Measurements from ENCODE around the gene LASP1.

DNA sequence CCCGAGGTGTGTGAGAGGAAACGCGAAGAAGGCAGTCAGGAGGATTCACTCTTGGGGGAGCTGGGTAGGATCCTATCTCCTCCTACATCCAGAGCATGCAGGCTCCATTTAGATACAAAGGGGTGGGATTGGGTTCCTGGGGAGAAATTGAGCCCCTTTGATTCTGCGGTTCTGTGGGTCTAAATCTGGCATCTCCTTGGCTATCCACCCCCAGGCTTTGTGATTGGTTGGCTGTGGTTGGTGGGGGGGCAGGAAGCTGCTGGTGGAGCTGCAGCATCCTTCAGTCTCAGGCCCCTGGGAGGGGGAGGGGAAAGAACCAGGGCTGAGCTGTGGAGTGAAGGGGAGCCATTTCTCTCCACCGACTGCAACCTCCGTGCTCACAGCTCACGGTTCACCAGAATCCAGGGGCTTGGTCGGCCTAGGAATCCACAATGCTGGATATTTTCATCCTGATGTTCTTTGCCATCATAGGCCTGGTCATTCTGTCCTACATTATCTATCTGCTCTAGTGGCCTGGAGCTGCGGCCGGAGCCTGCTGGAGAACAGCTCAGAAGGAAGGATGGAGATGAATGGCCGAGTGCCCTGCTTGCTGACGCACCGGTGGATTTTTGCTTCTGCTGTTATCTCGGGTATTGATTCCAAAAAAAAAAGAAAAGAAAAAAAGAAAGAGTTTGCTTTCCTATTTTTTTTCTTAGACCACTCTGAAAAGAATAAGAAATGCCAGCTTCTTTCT lies 55.6 kb downstream of the LASP1 start, which contains the start of gene LASP1NB:
- TF ChIP-seq CTCF (optimal IDR thresholded peaks at IDR 0.05 in 1 of 3, IDR thresholded peaks at IDR 0.05 in 1 of 3, conservative IDR thresholded peaks at IDR 0.05 in 1 of 3; ENCODE audit: extremely low read depth in 1 of 3, insufficient read depth in 2 of 3, low read length in 3 of 3) = no peak
- no peak for TF ChIP-seq EZH2 (IDR thresholded peaks at IDR 0.05; ENCODE audit: low read length)

Data from keratinocyte (primary cell).